Fibroblast of skin of left biceps (primary cell): ENCODE data around the gene U2AF2.

Experiments used
- DNase-seq, 2 experiments: peaks; one replicate each; pipeline ENCODE4 v3.0.0-alpha.2; 2013; ENCODE audit warnings: low read depth in 2 of 2

Gene U2AF2

GRCh38 chr19:55643003-55643886 is 11.6 kb upstream of the U2AF2 start, which contains the start of gene ZNF581:
ZNF581 (plus strand) TSS chr19:55643649; CDS start chr19:55644572, 923 bp downstream.
- peak in 1 of 2 experiments; percentile 42 for DNase-seq

- DNase-seq, result no peak
Measured at GRCh38 chr19:55643887-55644176, 11.0 kb upstream of the U2AF2 start.

GRCh38 chr19:55644191-55644833 is 10.5 kb upstream of the U2AF2 start:
- DNase-seq, result no peak

GRCh38 chr19:55644842-55645511 is 9.9 kb upstream of the U2AF2 start:
- no peak for DNase-seq

GRCh38 chr19:55645512-55645881 is 9.3 kb upstream of the U2AF2 start:
- no peak for DNase-seq

GRCh38 chr19:55646889-55647731 is 7.7 kb upstream of the U2AF2 start:
- no peak for DNase-seq

GRCh38 chr19:55647732-55648584 is 6.9 kb upstream of the U2AF2 start, which contains the start of gene CCDC106:
CCDC106 (plus strand) TSS chr19:55648212; CDS start chr19:55649047, 835 bp downstream.
- DNase-seq, result peak; percentile 49 to 54

GRCh38 chr19:55648585-55649267 is 6.1 kb upstream of the U2AF2 start:
- DNase-seq, result no peak

- DNase-seq, result no peak
Measured at GRCh38 chr19:55649268-55650125, 5.3 kb upstream of the U2AF2 start.

- DNase-seq, result no peak
Measured at GRCh38 chr19:55650126-55650557, 4.7 kb upstream of the U2AF2 start.

- no peak for DNase-seq
Measured at GRCh38 chr19:55650602-55651230, 4.1 kb upstream of the U2AF2 start.

- DNase-seq, result no peak
Measured at GRCh38 chr19:55651236-55651635, 3.6 kb upstream of the U2AF2 start.

- DNase-seq, result no peak
Measured at GRCh38 chr19:55652311-55653128, 2.3 kb upstream of the U2AF2 start.

GRCh38 chr19:55653651-55654322 is 1.0 kb upstream of the U2AF2 start:
- DNase-seq, result peak; percentile 98

- peak; percentile 98 to 99 for DNase-seq
Measured at GRCh38 chr19:55654323-55654867, 440 bp upstream of the U2AF2 start.

- DNase-seq, result no peak
Measured at GRCh38 chr19:55655648-55656040, 809 bp downstream of the U2AF2 start.

GRCh38 chr19:55656552-55656951 is 1.7 kb downstream of the U2AF2 start:
- no peak for DNase-seq
